NCI-H2227 treated with DMSO at 0.1 percent for 48 hours (cell line): ENCODE measurements around the gene DCTN3.

Experiments
- DNase-seq: peaks from one replicate; lab custom pipeline; 2025; lab: John Stamatoyannopoulos, UW

DCTN3 gene

DNA sequence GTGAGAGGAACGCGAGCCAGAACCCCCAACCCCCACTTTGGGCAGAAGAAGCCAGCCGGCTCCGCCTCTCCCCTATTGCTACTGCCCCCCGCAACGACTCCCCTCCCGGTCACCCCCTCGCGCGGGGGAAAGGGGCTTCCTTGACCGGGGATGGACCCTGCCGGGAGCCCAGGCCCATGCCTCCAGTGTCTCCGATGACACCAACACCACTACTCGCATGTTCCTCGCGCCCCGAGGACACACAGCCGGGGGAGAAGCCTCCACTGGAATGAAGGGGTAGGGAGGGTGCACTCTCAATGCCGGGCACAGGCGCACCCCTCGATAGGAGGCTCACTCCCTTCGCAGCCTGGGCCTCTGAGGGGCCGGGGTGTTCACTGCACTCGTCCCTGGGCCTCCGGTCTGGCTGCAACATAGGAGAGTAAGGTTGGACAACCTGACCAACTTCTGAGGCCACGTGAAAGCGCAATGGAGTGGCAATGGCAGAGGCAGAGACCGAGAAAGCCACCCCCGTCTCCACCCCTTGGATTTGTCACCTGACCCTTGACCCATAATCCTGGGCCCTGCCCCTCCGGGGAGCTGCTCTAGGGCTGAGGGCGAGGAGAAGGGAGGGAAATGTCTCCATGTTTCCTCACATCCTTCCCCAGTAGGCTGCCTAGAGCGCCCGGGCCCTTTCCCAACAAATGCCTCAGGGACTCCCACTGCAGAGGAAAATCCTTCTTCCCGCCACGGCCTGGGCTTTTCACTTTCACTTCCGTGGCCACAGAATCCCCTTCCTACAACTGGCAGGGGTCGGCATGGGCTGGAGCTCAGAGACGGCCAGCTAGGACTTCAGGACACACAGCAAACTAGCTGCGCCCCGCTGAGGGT lies 29.7 kb downstream of the DCTN3 start:
- no peak for DNase-seq

DNA sequence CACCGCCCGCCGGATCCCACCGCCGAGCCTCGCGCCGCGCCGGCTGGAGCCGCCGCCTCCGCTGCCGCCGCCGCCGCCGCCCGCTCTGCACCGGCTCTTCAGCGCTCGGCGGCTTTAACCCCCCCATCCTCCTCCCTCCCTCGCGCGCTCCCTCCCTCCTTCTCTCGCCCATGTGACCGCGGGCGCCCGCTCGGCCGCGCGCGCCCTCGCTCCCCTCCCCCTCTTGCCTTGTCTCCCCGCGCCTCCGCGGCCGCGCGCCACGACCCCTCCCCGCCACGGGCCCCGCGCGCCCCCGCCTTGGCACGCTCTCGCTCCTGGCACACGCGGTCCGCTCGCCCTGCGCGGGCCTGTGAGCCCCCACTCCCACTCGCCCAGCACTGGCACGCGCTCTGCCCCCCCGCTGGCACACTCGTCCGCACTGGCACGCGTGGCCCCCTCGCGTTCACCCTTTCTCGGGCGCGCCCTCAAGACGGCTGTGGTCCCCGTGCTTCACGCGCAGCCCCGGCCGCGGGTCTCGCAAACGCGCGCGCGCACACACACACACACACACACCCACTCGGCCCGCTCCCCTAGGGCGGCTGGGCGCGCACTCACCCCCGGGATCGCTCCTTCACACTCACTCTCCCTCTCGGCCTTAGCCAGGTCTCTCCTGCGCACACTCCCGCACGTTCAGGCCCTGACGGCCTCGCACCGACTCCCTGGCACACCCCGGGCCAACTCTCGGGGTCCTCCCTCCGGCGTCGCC lies 30.5 kb downstream of the DCTN3 start, which contains the start of gene CNTFR:
TSS of gene CNTFR (minus strand) at position 89 of the 745 bp plus-strand sequence. CDS start 20,743 bp downstream, outside the sequence.
- DNase-seq, result peak; percentile 52

- peak; percentile 43 for DNase-seq
Measured at GRCh38 chr9:34588671-34589635, 31.3 kb downstream of the DCTN3 start.

- no peak for DNase-seq
Measured at GRCh38 chr9:34587271-34587670, 33.0 kb downstream of the DCTN3 start.

DNA sequence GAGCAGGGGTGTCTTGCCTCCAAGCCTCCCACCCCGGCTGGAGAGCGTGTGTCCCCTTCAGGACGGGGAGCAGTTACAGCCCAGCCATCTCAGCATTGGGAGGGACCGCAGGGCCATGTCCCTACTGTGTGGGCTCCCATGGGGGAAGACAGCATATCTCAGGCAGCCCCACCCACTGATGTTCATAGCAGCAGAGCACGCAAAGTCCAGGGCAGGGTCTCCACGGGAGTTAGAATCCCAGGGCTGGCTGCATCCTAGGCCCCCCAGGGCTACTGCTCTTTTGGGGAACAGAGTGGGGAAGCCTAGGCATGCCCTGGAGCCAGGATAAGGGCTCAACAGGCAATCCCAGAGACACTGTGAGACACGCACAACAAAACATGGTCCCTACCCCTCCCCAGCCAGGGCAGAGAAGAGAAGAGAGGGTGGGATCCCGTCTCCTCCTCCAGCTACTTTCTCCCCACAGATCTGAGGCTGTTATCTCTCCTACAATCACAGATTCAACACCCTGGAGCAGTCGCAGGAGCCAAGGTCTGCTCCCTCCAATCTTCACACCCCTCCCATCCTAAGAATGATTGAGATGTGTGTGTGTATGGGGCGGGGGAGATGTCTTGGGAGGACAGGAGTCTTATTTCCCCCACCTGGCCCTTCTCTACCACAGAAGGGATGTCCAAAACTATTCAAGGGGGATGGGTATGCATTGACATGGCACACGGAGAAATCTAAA lies 34.2 kb downstream of the DCTN3 start:
- no peak for DNase-seq

DNA sequence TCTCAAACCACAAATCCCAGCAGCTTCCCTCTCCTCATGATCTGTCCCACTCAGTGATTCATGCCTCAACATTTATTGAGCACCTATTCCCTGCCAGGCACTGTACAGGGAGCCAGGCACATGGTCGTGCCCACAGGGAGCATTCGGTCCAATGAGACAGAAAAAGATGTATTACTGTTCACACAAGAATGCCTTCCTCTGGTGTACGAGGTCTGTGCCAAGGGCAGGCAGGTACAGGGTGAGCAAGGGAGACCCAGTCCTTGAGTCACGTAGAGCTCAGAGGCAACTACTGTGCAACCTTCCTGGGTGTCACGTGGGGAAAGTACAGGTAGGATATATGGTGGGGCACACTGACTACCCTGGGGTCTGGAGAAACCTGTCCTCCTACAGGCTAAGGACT lies 35.3 kb downstream of the DCTN3 start:
- DNase-seq, result no peak

GRCh38 chr9:34582787-34583186 lies 37.5 kb downstream of the DCTN3 start:
- DNase-seq, result peak; percentile 20

GRCh38 chr9:34581318-34581717 lies 39.0 kb downstream of the DCTN3 start:
- DNase-seq, result no peak

DNA sequence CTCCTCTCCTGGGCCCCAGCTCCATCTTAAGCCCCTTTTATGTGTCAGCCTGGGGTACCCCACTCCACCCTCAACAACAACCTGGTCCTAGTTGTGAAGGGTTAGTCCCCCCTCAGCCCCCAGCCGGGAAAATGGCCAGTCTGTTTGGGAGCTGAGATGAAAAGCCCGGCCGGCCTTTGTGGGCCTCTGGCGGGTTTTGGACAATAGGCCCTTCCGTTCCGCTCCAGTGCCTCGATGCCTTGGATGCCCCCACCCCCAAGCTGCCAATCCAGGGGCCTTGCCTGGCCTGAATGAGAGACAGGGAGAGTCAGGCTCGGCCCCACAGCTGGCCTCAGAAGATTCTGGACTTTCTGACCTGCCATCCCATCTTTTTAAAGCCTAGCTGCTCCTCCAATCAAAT lies 39.9 kb downstream of the DCTN3 start:
- DNase-seq, result no peak

DNA sequence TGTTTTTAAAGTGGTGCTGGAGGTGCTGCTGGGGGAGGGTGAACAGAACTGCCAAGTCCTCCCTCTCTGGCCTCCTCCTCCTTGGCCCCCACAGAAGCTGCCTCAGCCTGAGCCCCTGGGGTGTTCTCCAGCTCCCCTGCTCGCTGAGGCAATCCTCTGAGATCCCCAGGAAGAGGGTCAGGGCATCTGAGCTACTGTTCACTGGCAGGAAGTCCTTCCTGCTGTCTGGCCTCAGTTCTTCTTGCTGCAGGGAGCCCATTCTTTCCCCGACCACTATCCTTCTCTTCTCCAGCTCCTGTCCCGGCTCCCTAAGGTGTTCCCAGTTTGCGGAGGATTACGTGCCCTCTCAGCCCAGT lies 40.5 kb downstream of the DCTN3 start:
- no peak for DNase-seq

DNA sequence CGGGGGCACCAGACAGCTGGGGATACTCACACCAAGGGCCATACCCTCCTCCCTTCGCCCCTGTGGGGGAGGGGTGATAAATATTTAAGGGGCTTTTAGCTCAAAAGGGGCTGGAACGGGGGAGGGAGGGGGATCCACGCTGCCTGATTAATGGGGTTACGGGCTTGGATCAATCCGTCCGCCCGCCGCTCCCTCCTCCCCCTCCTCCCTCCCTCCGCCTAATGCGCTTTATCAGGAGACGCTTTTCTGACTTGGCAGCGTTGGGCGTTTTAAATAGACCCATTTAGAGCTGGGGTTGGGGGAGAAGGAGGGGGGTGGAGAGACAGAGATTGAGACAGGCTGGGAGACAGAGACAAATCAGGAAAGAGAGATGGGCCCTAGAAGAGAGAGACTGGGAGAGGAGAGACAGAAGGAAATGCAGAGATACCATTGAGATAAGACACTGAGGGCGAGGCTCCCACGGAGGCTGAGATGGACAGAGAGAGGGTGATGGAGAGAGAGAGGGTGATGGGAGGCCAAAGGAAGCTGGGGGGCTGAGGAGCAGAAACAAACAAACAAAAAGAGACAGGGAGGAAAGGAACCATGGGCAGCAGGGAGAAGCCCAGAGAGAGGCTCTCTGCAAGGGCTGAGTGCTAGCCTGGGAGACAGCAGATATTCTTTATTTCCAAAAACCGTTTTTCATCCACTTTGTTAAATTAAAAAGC lies 41.0 kb downstream of the DCTN3 start:
- peak; percentile 18 for DNase-seq

- peak; percentile 19 for DNase-seq
Measured at GRCh38 chr9:34578241-34579103, 41.8 kb downstream of the DCTN3 start.

GRCh38 chr9:34577400-34578240 lies 42.7 kb downstream of the DCTN3 start:
- DNase-seq, result peak; percentile 25

GRCh38 chr9:34576597-34577399 lies 43.5 kb downstream of the DCTN3 start:
- DNase-seq, result no peak

- peak; percentile 8 for DNase-seq
Measured at GRCh38 chr9:34575862-34576596, 44.3 kb downstream of the DCTN3 start.

DNA sequence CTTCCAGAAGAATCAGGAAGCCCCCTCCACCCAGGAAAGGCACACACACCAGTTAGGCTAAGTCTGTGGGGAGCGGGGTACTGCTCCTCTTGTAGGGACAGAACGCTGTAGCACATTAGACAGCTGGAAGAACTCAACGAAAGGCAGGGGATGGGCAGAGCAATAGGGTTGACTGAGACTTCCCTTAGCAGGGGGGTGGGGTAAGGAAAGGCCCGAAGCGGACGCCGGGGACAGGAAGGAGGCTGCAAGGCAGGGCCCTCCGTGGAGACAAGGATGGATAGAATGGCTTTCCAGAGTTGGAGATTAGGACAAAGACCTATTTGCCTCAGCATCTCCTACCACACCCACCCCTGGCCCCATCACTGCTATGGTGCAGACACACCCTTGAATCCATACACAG lies 45.1 kb downstream of the DCTN3 start:
- DNase-seq, result no peak

DNA sequence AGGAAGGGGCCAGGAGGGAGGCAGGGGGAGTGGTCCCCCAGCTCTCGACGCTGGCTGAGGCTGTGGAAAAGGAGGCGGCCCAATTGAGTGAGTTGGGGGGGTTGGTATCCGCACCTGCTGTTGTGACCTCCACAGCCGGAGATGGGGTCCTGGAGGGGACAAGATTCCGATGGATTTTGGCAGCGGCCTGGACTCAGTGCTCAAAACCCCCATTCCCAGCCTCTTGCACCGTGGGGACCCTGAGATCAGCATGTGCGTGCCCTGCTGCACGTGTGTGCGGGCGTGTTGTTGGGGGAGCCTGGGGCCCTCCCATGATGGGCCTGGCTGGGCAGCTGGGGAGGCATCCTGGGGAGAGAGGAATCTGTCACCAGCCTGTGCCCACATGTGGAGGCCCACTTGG lies 45.7 kb downstream of the DCTN3 start:
- DNase-seq, result no peak
